Ishikawa (cell line): ENCODE results near the gene CACNA2D3.

Experiments used
- CREB1 ChIP-seq: IDR thresholded peaks from 2 replicates; pipeline ENCODE4 v1.6.1; 2012; ENCODE audit warnings: low read depth
- EGR1 ChIP-seq: IDR thresholded peaks from 2 replicates; pipeline ENCODE4 v1.6.1; 2012
- EP300 ChIP-seq: IDR thresholded peaks from 2 replicates; pipeline ENCODE4 v1.6.1; 2012; ENCODE audit warnings: borderline replicate concordance
- TCF12 ChIP-seq: IDR thresholded peaks from 2 replicates; pipeline ENCODE4 v1.6.1; 2012; ENCODE audit warnings: low read depth
- TEAD4 ChIP-seq: IDR thresholded peaks from 2 replicates; pipeline ENCODE4 v1.6.1; 2012
- YY1 ChIP-seq: IDR thresholded peaks from 2 replicates; pipeline ENCODE4 v1.6.1; 2012; ENCODE audit warnings: low read depth
- TF ChIP-seq, protein P1 (sequence below): IDR thresholded peaks from 2 replicates; pipeline ENCODE4 v1.6.1; 2012; ENCODE audit warnings: low read depth, mild to moderate bottlenecking

- TF ChIP-seq CREB1 (no peak), TEAD4 (no peak), YY1 (no peak), TCF12 (no peak), EGR1 (no peak), EP300 (no peak)
- TF ChIP-seq, protein P1, sequence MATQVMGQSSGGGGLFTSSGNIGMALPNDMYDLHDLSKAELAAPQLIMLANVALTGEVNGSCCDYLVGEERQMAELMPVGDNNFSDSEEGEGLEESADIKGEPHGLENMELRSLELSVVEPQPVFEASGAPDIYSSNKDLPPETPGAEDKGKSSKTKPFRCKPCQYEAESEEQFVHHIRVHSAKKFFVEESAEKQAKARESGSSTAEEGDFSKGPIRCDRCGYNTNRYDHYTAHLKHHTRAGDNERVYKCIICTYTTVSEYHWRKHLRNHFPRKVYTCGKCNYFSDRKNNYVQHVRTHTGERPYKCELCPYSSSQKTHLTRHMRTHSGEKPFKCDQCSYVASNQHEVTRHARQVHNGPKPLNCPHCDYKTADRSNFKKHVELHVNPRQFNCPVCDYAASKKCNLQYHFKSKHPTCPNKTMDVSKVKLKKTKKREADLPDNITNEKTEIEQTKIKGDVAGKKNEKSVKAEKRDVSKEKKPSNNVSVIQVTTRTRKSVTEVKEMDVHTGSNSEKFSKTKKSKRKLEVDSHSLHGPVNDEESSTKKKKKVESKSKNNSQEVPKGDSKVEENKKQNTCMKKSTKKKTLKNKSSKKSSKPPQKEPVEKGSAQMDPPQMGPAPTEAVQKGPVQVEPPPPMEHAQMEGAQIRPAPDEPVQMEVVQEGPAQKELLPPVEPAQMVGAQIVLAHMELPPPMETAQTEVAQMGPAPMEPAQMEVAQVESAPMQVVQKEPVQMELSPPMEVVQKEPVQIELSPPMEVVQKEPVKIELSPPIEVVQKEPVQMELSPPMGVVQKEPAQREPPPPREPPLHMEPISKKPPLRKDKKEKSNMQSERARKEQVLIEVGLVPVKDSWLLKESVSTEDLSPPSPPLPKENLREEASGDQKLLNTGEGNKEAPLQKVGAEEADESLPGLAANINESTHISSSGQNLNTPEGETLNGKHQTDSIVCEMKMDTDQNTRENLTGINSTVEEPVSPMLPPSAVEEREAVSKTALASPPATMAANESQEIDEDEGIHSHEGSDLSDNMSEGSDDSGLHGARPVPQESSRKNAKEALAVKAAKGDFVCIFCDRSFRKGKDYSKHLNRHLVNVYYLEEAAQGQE: no peak
These were observed 670.2 kb downstream of the CACNA2D3 start for GRCh38 chr3:54792584-54792983.
